K562 (cell line): ENCODE measurements around the gene TIMM17A. TPM values are rescaled to one million over a fixed set of nuclear protein-coding genes. Genes with fewer than 3 reads are reported as not detected.

ENCODE experiments used
- CTBP1 ChIP-seq: fragments of 450-650 bp; IDR thresholded peaks from 2 replicates; pipeline ENCODE4 v1.6.1; 2016; ENCODE audit warnings: borderline replicate concordance
- ETV6 ChIP-seq, 3 experiments: fragments of 150-350 bp in 1 of 3; sonication (generic) in 1 of 3; formaldehyde crosslinking in 1 of 3; IDR thresholded peaks; 2 replicates each; pipeline versions ENCODE4 v1.6.1 to v1.8.0; 2014 to 2022; ENCODE audit warnings: borderline replicate concordance in 2 of 3, low read depth in 2 of 3, antibody characterized with exemption in 1 of 3, low read length in 1 of 3, mild to moderate bottlenecking in 1 of 3, missing genetic modification reagents in 1 of 3
- FIP1L1 ChIP-seq: fragments of 200-400 bp; formaldehyde crosslinking; IDR thresholded peaks from 2 replicates; pipeline ENCODE4 v1.6.1; 2018; ENCODE audit warnings: mild to moderate bottlenecking, low read depth, low read length; ENCODE audit not compliant: poor library complexity, severe bottlenecking
- FOXK1 ChIP-seq: sonication (generic); formaldehyde crosslinking; IDR thresholded peaks from 2 replicates; pipeline ENCODE4 v1.8.0; 2022; ENCODE audit warnings: missing genetic modification reagents, mild to moderate bottlenecking, borderline replicate concordance
- JUND ChIP-seq, 2 experiments: IDR thresholded peaks; 2 replicates in 1 of 2; 3 replicates in 1 of 2; pipeline ENCODE4 v1.6.1; 2011; ENCODE audit warnings: borderline replicate concordance in 2 of 2, low read depth in 2 of 2, low read length in 2 of 2, improper control_type of control experiment in 1 of 2, missing biosample characterization in 1 of 2, missing genetic modification characterization in 1 of 2, missing genetic modification reagents in 1 of 2
- KDM2B ChIP-seq: fragments of 250-450 bp; sonication (Bioruptor Pico); IDR thresholded peaks from 2 replicates; pipeline ENCODE4 v1.8.0; 2021; ENCODE audit warnings: mild to moderate bottlenecking, moderate library complexity
- MCM2 ChIP-seq: fragments of 450-650 bp; IDR thresholded peaks from 2 replicates; pipeline ENCODE4 v1.6.1; 2017; ENCODE audit warnings: low read depth, mild to moderate bottlenecking
- NFIC ChIP-seq: fragments of 450-650 bp; IDR thresholded peaks from 2 replicates; pipeline ENCODE4 v1.6.1; 2017; ENCODE audit warnings: mild to moderate bottlenecking, inconsistent platforms
- PHTF2 ChIP-seq: fragments of 250-450 bp; sonication (Bioruptor Pico); IDR thresholded peaks from 2 replicates; pipeline ENCODE4 v1.5.0; 2021; ENCODE audit warnings: mild to moderate bottlenecking
- RBBP5 ChIP-seq: fragments of 200-600 bp; sonication (generic); IDR thresholded peaks from 2 replicates; pipeline ENCODE4 v1.6.1; 2012; ENCODE audit warnings: borderline replicate concordance, mild to moderate bottlenecking, low read length, control low read depth, inconsistent platforms; ENCODE audit not compliant: insufficient read depth, poor library complexity, severe bottlenecking
- TAL1 ChIP-seq: fragments of 450-650 bp; IDR thresholded peaks from 2 replicates; pipeline ENCODE4 v1.6.1; 2016; ENCODE audit warnings: mild to moderate bottlenecking
- ZBTB7A ChIP-seq: IDR thresholded peaks from 2 replicates; pipeline ENCODE4 v1.6.1; 2011; ENCODE audit warnings: low read depth, mild to moderate bottlenecking, low read length, moderate library complexity, borderline replicate concordance; ENCODE audit not compliant: control insufficient read depth
- ZFP1 ChIP-seq: fragments of 450-650 bp; formaldehyde crosslinking; IDR thresholded peaks from 2 replicates; pipeline ENCODE4 v1.4.0; 2020; ENCODE audit warnings: mild to moderate bottlenecking, mixed read lengths
- ZNF143 ChIP-seq: sonication (generic); formaldehyde crosslinking; IDR thresholded peaks from 2 replicates; pipeline ENCODE4 v1.9.0; 2022; ENCODE audit warnings: mild to moderate bottlenecking, missing genetic modification reagents
- polyA plus RNA-seq, 8 experiments: library from polyadenylated mRNA; depleted of rRNA in 4 of 8; stranded (reverse) in 5 of 8; unstranded in 3 of 8; fragments of >200 nt; fragmentation: Nextera tagmentation in 2 of 8; fragmentation: Illumina TruSeq in 1 of 8; extraction: Ambion mirVana in 2 of 8; extraction: Trizol in 1 of 8; gene quantifications; 2 replicates each; pipeline versions ENCODE4 v1.2.1 to v1.2.3, GENCODE V29; 2011 to 2014; ENCODE audit warnings: inconsistent platforms in 1 of 8, missing spikeins in 1 of 8
- total RNA-seq, 7 experiments: library from RNA; depleted of rRNA in 6 of 7; stranded (reverse); fragments of >200 nt in 6 of 7; fragmentation: Illumina TruSeq in 2 of 7; extraction: Trizol in 2 of 7; gene quantifications; 2 replicates each; pipeline versions ENCODE4 v1.2.1 to v1.2.3, GENCODE V29; 2011 to 2021; ENCODE audit warnings: low replicate concordance in 1 of 7
- TF ChIP-seq, protein P1 (sequence below): fragments of 450-650 bp; IDR thresholded peaks from 2 replicates; pipeline ENCODE4 v1.7.0; 2016; ENCODE audit warnings: borderline replicate concordance
- TF ChIP-seq, protein P2 (sequence below): fragments of 200-800 bp; sonication (Bioruptor generic); IDR thresholded peaks from 2 replicates; pipeline ENCODE4 v1.6.1; 2017; ENCODE audit warnings: missing genetic modification characterization, missing compliant biosample characterization
- TF ChIP-seq, protein P3 (sequence below), 2 experiments: IDR thresholded peaks; 2 replicates each; pipeline ENCODE4 v1.6.1; 2011; ENCODE audit warnings: borderline replicate concordance in 1 of 2, control low read depth in 1 of 2, low read depth in 1 of 2, low read length in 1 of 2, mild to moderate bottlenecking in 1 of 2, mixed read lengths in 1 of 2, moderate library complexity in 1 of 2; ENCODE audit not compliant: insufficient read depth in 1 of 2, insufficient read length in 1 of 2, poor library complexity in 1 of 2, severe bottlenecking in 1 of 2; ENCODE audit errors: extremely low read depth in 1 of 2

The TIMM17A gene
- total and polyA plus RNA-seq, 9 of the 15 experiments (the other 6 are each of a cell fraction or from before 2014, with no cell fraction given): 116 to 744 (median 180) TPM

DNA sequence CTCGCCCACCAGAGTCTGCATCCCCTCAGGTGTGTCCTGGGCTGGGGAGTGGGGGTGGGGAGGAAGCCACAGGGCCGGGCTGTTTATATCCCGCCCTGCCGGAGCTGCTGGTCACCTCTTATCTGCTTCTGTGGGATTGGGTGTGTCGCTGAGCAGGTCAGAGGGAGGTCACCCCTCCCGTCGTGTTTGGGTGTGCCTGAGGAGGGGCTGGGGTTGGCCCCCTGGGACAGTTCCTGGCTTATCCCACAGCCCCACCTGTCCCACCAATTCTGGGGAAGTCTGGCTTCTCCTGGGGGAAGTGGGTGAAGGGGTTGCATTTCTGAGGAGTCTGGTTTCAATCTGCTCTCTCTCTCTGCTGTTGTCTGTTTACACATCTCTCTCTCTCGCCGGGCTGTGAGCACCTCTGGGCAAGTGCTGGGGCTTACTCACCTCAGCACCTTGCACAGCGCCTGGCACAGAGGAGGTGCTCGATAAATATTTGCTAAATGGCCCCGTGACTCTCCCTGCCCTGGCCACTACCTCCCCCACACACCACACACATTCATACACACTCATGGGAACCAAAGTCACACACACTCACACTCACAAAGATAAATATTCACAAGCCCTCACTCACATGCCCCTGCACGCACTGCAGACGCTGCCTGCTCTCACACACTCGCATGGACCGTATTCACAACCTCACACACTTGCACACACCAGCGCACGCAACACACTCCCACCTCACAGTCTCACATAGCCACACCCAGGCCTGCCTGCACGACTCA is 63.3 kb downstream of the TIMM17A start (continued):
- TF ChIP-seq, protein P1, sequence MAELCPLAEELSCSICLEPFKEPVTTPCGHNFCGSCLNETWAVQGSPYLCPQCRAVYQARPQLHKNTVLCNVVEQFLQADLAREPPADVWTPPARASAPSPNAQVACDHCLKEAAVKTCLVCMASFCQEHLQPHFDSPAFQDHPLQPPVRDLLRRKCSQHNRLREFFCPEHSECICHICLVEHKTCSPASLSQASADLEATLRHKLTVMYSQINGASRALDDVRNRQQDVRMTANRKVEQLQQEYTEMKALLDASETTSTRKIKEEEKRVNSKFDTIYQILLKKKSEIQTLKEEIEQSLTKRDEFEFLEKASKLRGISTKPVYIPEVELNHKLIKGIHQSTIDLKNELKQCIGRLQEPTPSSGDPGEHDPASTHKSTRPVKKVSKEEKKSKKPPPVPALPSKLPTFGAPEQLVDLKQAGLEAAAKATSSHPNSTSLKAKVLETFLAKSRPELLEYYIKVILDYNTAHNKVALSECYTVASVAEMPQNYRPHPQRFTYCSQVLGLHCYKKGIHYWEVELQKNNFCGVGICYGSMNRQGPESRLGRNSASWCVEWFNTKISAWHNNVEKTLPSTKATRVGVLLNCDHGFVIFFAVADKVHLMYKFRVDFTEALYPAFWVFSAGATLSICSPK: peak; percentile 83; the same call in 1 of the 2 replicates
- TF ChIP-seq, protein P2, sequence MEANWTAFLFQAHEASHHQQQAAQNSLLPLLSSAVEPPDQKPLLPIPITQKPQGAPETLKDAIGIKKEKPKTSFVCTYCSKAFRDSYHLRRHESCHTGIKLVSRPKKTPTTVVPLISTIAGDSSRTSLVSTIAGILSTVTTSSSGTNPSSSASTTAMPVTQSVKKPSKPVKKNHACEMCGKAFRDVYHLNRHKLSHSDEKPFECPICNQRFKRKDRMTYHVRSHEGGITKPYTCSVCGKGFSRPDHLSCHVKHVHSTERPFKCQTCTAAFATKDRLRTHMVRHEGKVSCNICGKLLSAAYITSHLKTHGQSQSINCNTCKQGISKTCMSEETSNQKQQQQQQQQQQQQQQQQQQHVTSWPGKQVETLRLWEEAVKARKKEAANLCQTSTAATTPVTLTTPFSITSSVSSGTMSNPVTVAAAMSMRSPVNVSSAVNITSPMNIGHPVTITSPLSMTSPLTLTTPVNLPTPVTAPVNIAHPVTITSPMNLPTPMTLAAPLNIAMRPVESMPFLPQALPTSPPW (CRISPR knock-in tag): peak; percentile 88
- TF ChIP-seq FOXK1 (CRISPR knock-in tag) (0 out of 2 replicates have a peak, but pooled peaks have one; percentile 30), JUND (IDR thresholded peaks at IDR 0.05; ENCODE audit: borderline replicate concordance, low read depth, low read length) (peak; percentile 61), JUND (tag; IDR thresholded peaks at IDR 0.05; ENCODE audit: borderline replicate concordance, low read depth, low read length) (peak; percentile 50; the same call in 2 of the 3 replicates), ZBTB7A (peak; percentile 99), ZNF143 (CRISPR knock-in tag) (peak; percentile 9; the same call in 1 of the 2 replicates), ZFP1 (no peak), ETV6 (IDR thresholded peaks at IDR 0.05; ENCODE audit: borderline replicate concordance in 1 of 2, low read depth in 2 of 2, low read length in 1 of 2) (0 out of 4 replicates have a peak, but pooled peaks have one; percentile 15 to 26), ETV6 (CRISPR knock-in tag; IDR thresholded peaks at IDR 0.05; ENCODE audit: borderline replicate concordance) (no peak), RBBP5 (peak; percentile 65), FIP1L1 (peak; percentile 20), NFIC (peak; percentile 30; the same call in 1 of the 2 replicates), CTBP1 (peak; percentile 100), PHTF2 (CRISPR knock-in tag) (no peak), KDM2B (no peak), MCM2 (no peak), TAL1 (peak; percentile 70)
- TF ChIP-seq, protein P3, sequence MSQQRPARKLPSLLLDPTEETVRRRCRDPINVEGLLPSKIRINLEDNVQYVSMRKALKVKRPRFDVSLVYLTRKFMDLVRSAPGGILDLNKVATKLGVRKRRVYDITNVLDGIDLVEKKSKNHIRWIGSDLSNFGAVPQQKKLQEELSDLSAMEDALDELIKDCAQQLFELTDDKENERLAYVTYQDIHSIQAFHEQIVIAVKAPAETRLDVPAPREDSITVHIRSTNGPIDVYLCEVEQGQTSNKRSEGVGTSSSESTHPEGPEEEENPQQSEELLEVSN (IDR thresholded peaks at IDR 0.05; ENCODE audit: borderline replicate concordance in 1 of 2, extremely low read depth in 1 of 2, insufficient read depth in 1 of 2, insufficient read length in 1 of 2, low read depth in 1 of 2, low read length in 1 of 2, poor library complexity in 1 of 2, severe bottlenecking in 1 of 2): peak in 1 of 2 experiments; percentile 41
